ENCODE results near the gene ELMOD3. TPM values are rescaled to one million over a fixed set of nuclear protein-coding genes. Genes with fewer than 3 reads are reported as not detected.
A peak's percentile ranks its signal among the peaks of the same experiment; 100 is the strongest.
"Not testable (repeated sequence)": the region's sequence is repeated elsewhere in the genome, so short reads cannot be mapped to it uniquely, and the experiment has no call there.

The ELMOD3 gene
- total RNA-seq, 2 donors from 2014 or later: 31.6 to 32.1 TPM

DNA sequence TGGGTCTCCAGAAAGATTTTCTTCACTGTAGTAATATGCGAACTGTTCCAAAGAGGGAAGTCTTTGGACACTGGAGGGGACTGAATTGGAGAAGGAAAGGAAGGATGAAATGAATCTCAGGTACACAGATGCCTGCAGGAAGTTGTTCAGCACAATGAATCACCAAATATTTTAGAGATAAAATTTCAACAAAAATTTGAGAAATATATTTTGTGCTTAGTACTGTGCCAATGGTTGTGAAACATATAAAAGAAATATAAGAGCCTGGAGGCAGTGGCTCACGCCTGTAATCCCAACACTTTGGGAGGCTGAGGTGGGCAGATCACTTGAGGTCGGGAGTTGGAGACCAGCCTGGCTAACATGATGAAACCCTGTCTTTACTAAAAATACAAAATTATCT is 3.2 kb downstream of the ELMOD3 start:
- no peak overlapping the region for H3K4me3 ChIP-seq
- H3K9me3 ChIP-seq: no peaks in the 10 kb centered on the region
- WGBS: 89% methylated on average over 3 of the region's 3 CpGs
- no peaks in the 10 kb centered on the region for H3K27me3 ChIP-seq (replicated peaks; ENCODE audit: insufficient read depth)
- TF ChIP-seq CTCF (IDR thresholded peaks at IDR 0.05) (no peak), POLR2A (IDR thresholded peaks at IDR 0.05) (no peak), POLR2AphosphoS5 (IDR thresholded peaks at IDR 0.05) (no peak)
- intact Hi-C loops (cut with DNase I): no loop called here
- H3K36me3 ChIP-seq: no peaks in the 10 kb centered on the region
- no peaks in the 10 kb centered on the region for H3K4me1 ChIP-seq (replicated peaks)
- DNase-seq (ENCODE audit: low spot score): no peak
- H3K27ac ChIP-seq: no peak overlapping the region

GRCh38 chr2:85362653-85363387 is 8.3 kb downstream of the ELMOD3 start:
- DNase-seq (ENCODE audit: low spot score); H3K27ac ChIP-seq; H3K27me3 ChIP-seq (replicated peaks; ENCODE audit: insufficient read depth); H3K4me1 ChIP-seq (replicated peaks); H3K36me3 ChIP-seq; H3K9me3 ChIP-seq; intact Hi-C loops (cut with DNase I); H3K4me3 ChIP-seq: not testable (repeated sequence)
- 95% methylated on average over 5 of the region's 5 CpGs for WGBS

DNA sequence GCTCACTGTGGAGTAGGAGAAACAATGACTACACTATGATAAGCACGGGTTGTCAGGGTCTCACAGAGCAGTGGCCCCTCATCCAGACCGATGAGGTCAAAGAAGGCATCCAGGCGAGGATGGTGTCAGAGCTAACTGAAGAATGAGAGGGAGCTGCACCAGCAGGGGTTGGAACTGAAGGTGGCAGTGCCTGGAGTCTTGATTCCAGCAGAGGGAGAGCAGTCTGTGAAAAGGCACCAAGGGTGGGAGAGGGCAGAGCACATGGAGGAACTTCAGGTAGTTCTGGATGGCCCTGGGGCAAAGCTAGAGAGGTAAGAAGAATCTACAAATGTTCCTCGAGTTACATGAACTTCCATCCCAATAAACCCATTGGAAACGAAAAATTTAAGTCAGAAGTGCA is 12.6 kb downstream of the ELMOD3 start:
- DNase-seq (ENCODE audit: low spot score): no peak
- H3K9me3 ChIP-seq: no peaks in the 10 kb centered on the region
- H3K27me3 ChIP-seq (replicated peaks; ENCODE audit: insufficient read depth): no peaks in the 10 kb centered on the region
- no peak for TF ChIP-seq POLR2A (IDR thresholded peaks at IDR 0.05)
- TF ChIP-seq POLR2AphosphoS5 (IDR thresholded peaks at IDR 0.05): no peak
- no peak for TF ChIP-seq CTCF (IDR thresholded peaks at IDR 0.05)
- H3K4me1 ChIP-seq (replicated peaks): no peaks in the 10 kb centered on the region
- no peak overlapping the region for H3K27ac ChIP-seq
- intact Hi-C loops (cut with DNase I): no loop called here
- WGBS: 80% methylated on average over 5 of the region's 5 CpGs
- H3K4me3 ChIP-seq: no peak overlapping the region
- H3K36me3 ChIP-seq: no peaks in the 10 kb centered on the region

- Histone ChIP-seq H3K9me3 (no peaks in the 10 kb centered on the region), H3K36me3 (no peaks in the 10 kb centered on the region), H3K27ac (peak overlapping the region in 1 of 2 donors; percentile 40), H3K4me3 (no peak overlapping the region), H3K27me3 (replicated peaks; ENCODE audit: insufficient read depth) (no peaks in the 10 kb centered on the region), H3K4me1 (replicated peaks) (no peaks in the 10 kb centered on the region)
- no peak for TF ChIP-seq POLR2A (IDR thresholded peaks at IDR 0.05)
- no peak for TF ChIP-seq CTCF (IDR thresholded peaks at IDR 0.05)
- no peak for TF ChIP-seq POLR2AphosphoS5 (IDR thresholded peaks at IDR 0.05)
- intact Hi-C loops (cut with DNase I): no loop called here
- DNase-seq (ENCODE audit: low spot score): no peak
These were observed 14.4 kb downstream of the ELMOD3 start for GRCh38 chr2:85368921-85369320.

GRCh38 chr2:85369500-85369899 is 14.9 kb downstream of the ELMOD3 start:
- Histone ChIP-seq H3K36me3 (no peaks in the 10 kb centered on the region), H3K27ac (peak overlapping the region in 1 of 2 donors; percentile 40), H3K27me3 (replicated peaks; ENCODE audit: insufficient read depth) (no peaks in the 10 kb centered on the region), H3K9me3 (no peaks in the 10 kb centered on the region), H3K4me1 (replicated peaks) (no peaks in the 10 kb centered on the region), H3K4me3 (no peak overlapping the region)
- TF ChIP-seq POLR2A (IDR thresholded peaks at IDR 0.05) (peak; percentile 25), POLR2AphosphoS5 (IDR thresholded peaks at IDR 0.05) (peak; percentile 91), CTCF (IDR thresholded peaks at IDR 0.05) (no peak)
- 39% methylated on average over 5 of the region's 5 CpGs for WGBS
- peak; percentile 76 for DNase-seq (ENCODE audit: low spot score)
- intact Hi-C loops (cut with DNase I): no loop called here
